Nephron (organoid): Measurements from ENCODE around the gene THRB.

Experiments
- H3K27ac Mint-ChIP-seq, 3 experiments: 2 replicates each; pipeline ENCODE4 v1.8.0; 2020; ENCODE audit warnings: mixed read lengths in 3 of 3, mild to moderate bottlenecking in 2 of 3, moderate library complexity in 1 of 3
- H3K27me3 Mint-ChIP-seq: 2 replicates; pipeline ENCODE4 v1.8.0; 2021; ENCODE audit warnings: low read depth, mild to moderate bottlenecking, moderate library complexity, mixed read lengths
- H3K36me3 Mint-ChIP-seq: 2 replicates; pipeline ENCODE4 v1.8.0; 2020; ENCODE audit warnings: low read depth, mixed read lengths
- H3K4me1 Mint-ChIP-seq: 2 replicates; pipeline ENCODE4 v1.8.0; 2020; ENCODE audit warnings: mixed read lengths
- H3K4me3 Mint-ChIP-seq, 3 experiments: 2 replicates each; pipeline ENCODE4 v1.8.0; 2020; ENCODE audit warnings: mild to moderate bottlenecking in 3 of 3, mixed read lengths in 3 of 3, moderate library complexity in 2 of 3
- H3K9me3 Mint-ChIP-seq: 2 replicates; pipeline ENCODE4 v1.8.0; 2020; ENCODE audit warnings: mixed read lengths
- CTCF ChIP-seq, 3 experiments: fragments of 200-600 bp; sonication (generic); IDR thresholded peaks; one replicate each; pipeline ENCODE4 v1.5.0; 2021; ENCODE audit warnings: antibody characterized with exemption in 3 of 3; ENCODE audit not compliant: unreplicated experiment in 3 of 3

The THRB gene

GRCh38 chr3:24533561-24534193 lies 39.0 kb upstream of the THRB start:
- TF ChIP-seq CTCF (IDR thresholded peaks at IDR 0.05; ENCODE audit: unreplicated experiment in 3 of 3): no peak
- Mint-ChIP-seq H3K36me3 (no peaks in the 10 kb centered on the region), H3K27ac (no peak overlapping the region), H3K27me3 (no peaks in the 10 kb centered on the region), H3K9me3 (peaks cover 3% of the 10 kb centered on the region), H3K4me1 (no peaks in the 10 kb centered on the region), H3K4me3 (no peak overlapping the region)

GRCh38 chr3:24530471-24530870 lies 35.8 kb upstream of the THRB start:
- no peaks in the 10 kb centered on the region for H3K36me3 Mint-ChIP-seq
- H3K4me1 Mint-ChIP-seq: no peaks in the 10 kb centered on the region
- H3K27ac Mint-ChIP-seq: no peak overlapping the region
- peaks cover 3% of the 10 kb centered on the region for H3K9me3 Mint-ChIP-seq
- no peak for TF ChIP-seq CTCF (IDR thresholded peaks at IDR 0.05; ENCODE audit: unreplicated experiment in 3 of 3)
- H3K4me3 Mint-ChIP-seq: no peak overlapping the region
- H3K27me3 Mint-ChIP-seq: peaks cover 2% of the 10 kb centered on the region

GRCh38 chr3:24529210-24529609 lies 34.6 kb upstream of the THRB start:
- peaks cover 14% of the 10 kb centered on the region for H3K27me3 Mint-ChIP-seq
- peaks cover 3% of the 10 kb centered on the region for H3K9me3 Mint-ChIP-seq
- no peaks in the 10 kb centered on the region for H3K36me3 Mint-ChIP-seq
- TF ChIP-seq CTCF (IDR thresholded peaks at IDR 0.05; ENCODE audit: unreplicated experiment in 3 of 3): no peak
- H3K27ac Mint-ChIP-seq: no peak overlapping the region
- H3K4me1 Mint-ChIP-seq: no peaks in the 10 kb centered on the region
- H3K4me3 Mint-ChIP-seq: no peak overlapping the region

- no peak overlapping the region for H3K4me3 Mint-ChIP-seq
- H3K36me3 Mint-ChIP-seq: no peaks in the 10 kb centered on the region
- H3K9me3 Mint-ChIP-seq: peaks cover 3% of the 10 kb centered on the region
- no peak for TF ChIP-seq CTCF (IDR thresholded peaks at IDR 0.05; ENCODE audit: unreplicated experiment in 3 of 3)
- H3K4me1 Mint-ChIP-seq: no peaks in the 10 kb centered on the region
- no peak overlapping the region for H3K27ac Mint-ChIP-seq
- peaks cover 38% of the 10 kb centered on the region for H3K27me3 Mint-ChIP-seq
Measured at GRCh38 chr3:24526640-24527212, 32.1 kb upstream of the THRB start.

GRCh38 chr3:24525557-24525956 lies 30.9 kb upstream of the THRB start:
- Mint-ChIP-seq H3K4me3 (no peak overlapping the region), H3K4me1 (peaks cover 6% of the 10 kb centered on the region), H3K27me3 (peaks cover 45% of the 10 kb centered on the region), H3K36me3 (no peaks in the 10 kb centered on the region), H3K27ac (no peak overlapping the region), H3K9me3 (no peaks in the 10 kb centered on the region)
- no peak for TF ChIP-seq CTCF (IDR thresholded peaks at IDR 0.05; ENCODE audit: unreplicated experiment in 3 of 3)

GRCh38 chr3:24525022-24525421 lies 30.4 kb upstream of the THRB start:
- no peak for TF ChIP-seq CTCF (IDR thresholded peaks at IDR 0.05; ENCODE audit: unreplicated experiment in 3 of 3)
- Mint-ChIP-seq H3K4me3 (no peak overlapping the region), H3K36me3 (no peaks in the 10 kb centered on the region), H3K9me3 (no peaks in the 10 kb centered on the region), H3K4me1 (peaks cover 6% of the 10 kb centered on the region), H3K27ac (no peak overlapping the region), H3K27me3 (peaks cover 50% of the 10 kb centered on the region)
